ENCODE measurements around the gene PNKD. TPM values are rescaled to one million over a fixed set of nuclear protein-coding genes. Genes with fewer than 3 reads are reported as not detected.

The PNKD gene
- total and polyA plus RNA-seq, 2 experiments from 2014 or later, result 48.7 to 145 TPM

GRCh38 chr2:218267259-218267658, 3.1 kb upstream of the PNKD start:
- peaks cover 7% of the 10 kb centered on the region for H4K20me1 ChIP-seq (ENCODE audit: insufficient read depth, poor library complexity, severe bottlenecking)
- no peak overlapping the region for H3K4me2 ChIP-seq
- no peaks in the 10 kb centered on the region for H3K9me2 ChIP-seq (replicated peaks; ENCODE audit: insufficient read depth)
- no peak for TF ChIP-seq EZH2phosphoT487 (IDR thresholded peaks at IDR 0.05; ENCODE audit: low read depth, severe bottlenecking, unreplicated experiment)
- TF ChIP-seq CTCF (IDR thresholded peaks at IDR 0.05; ENCODE audit: poor library complexity), result no peak
- TF ChIP-seq EZH2 (IDR thresholded peaks at IDR 0.05; ENCODE audit: borderline replicate concordance), result no peak
- no peak for DNase-seq (ENCODE audit: low spot score)
- peaks cover 37% of the 10 kb centered on the region for H3K4me1 ChIP-seq (ENCODE audit: insufficient read depth)
- H3K36me3 ChIP-seq (replicated peaks; ENCODE audit: insufficient read depth, low read depth), result no peaks in the 10 kb centered on the region
- WGBS (ENCODE audit: low lambda C conversion rate, missing lambda C conversion rate), result 96% methylated on average over 6 of the region's 6 CpGs
- no peaks in the 10 kb centered on the region for H3K9me3 ChIP-seq (ENCODE audit: low read depth)
- no peaks in the 10 kb centered on the region for H3K27me3 ChIP-seq
- H3K4me3 ChIP-seq, result no peak overlapping the region
- peaks cover 48% of the 10 kb centered on the region for H3K79me2 ChIP-seq
- no peak overlapping the region for H2AFZ ChIP-seq
- no peak overlapping the region for H3K27ac ChIP-seq

- Histone ChIP-seq H3K27me3 (no peaks in the 10 kb centered on the region), H3K9me3 (ENCODE audit: low read depth) (no peaks in the 10 kb centered on the region), H4K20me1 (ENCODE audit: insufficient read depth, poor library complexity, severe bottlenecking) (peaks cover 7% of the 10 kb centered on the region), H3K4me2 (peak overlapping the region; percentile 94), H2AFZ (no peak overlapping the region), H3K36me3 (replicated peaks; ENCODE audit: insufficient read depth, low read depth) (no peaks in the 10 kb centered on the region), H3K4me1 (ENCODE audit: insufficient read depth) (peaks cover 21% of the 10 kb centered on the region), H3K27ac (peak overlapping the region; percentile 76), H3K9me2 (replicated peaks; ENCODE audit: insufficient read depth) (no peaks in the 10 kb centered on the region), H3K79me2 (peaks cover 43% of the 10 kb centered on the region), H3K4me3 (peak overlapping the region; percentile 17)
- 8% methylated on average over 23 of the region's 23 CpGs for WGBS (ENCODE audit: low lambda C conversion rate, missing lambda C conversion rate)
- peak; percentile 52 for DNase-seq (ENCODE audit: low spot score)
- TF ChIP-seq EZH2phosphoT487 (IDR thresholded peaks at IDR 0.05; ENCODE audit: low read depth, severe bottlenecking, unreplicated experiment), result no peak
Observed at GRCh38 chr2:218270721-218271486, 585 bp downstream of the PNKD start.

- H2AFZ ChIP-seq, result no peak overlapping the region
- H3K9me2 ChIP-seq (replicated peaks; ENCODE audit: insufficient read depth), result no peaks in the 10 kb centered on the region
- H3K4me2 ChIP-seq, result peak overlapping the region; percentile 94
- H3K27ac ChIP-seq, result peak overlapping the region; percentile 76
- peak overlapping the region; percentile 17 for H3K4me3 ChIP-seq
- peaks cover 7% of the 10 kb centered on the region for H4K20me1 ChIP-seq (ENCODE audit: insufficient read depth, poor library complexity, severe bottlenecking)
- no peaks in the 10 kb centered on the region for H3K36me3 ChIP-seq (replicated peaks; ENCODE audit: insufficient read depth, low read depth)
- peaks cover 43% of the 10 kb centered on the region for H3K79me2 ChIP-seq
- H3K9me3 ChIP-seq (ENCODE audit: low read depth), result no peaks in the 10 kb centered on the region
- peak; percentile 38 for DNase-seq (ENCODE audit: low spot score)
- no peaks in the 10 kb centered on the region for H3K27me3 ChIP-seq
- TF ChIP-seq EZH2 (IDR thresholded peaks at IDR 0.05; ENCODE audit: borderline replicate concordance) (no peak), CTCF (IDR thresholded peaks at IDR 0.05; ENCODE audit: poor library complexity) (no peak), EZH2phosphoT487 (IDR thresholded peaks at IDR 0.05; ENCODE audit: low read depth, severe bottlenecking, unreplicated experiment) (no peak)
- peaks cover 21% of the 10 kb centered on the region for H3K4me1 ChIP-seq (ENCODE audit: insufficient read depth)
- WGBS (ENCODE audit: low lambda C conversion rate, missing lambda C conversion rate), result 63% methylated on average over 4 of the region's 4 CpGs
Observed at GRCh38 chr2:218271487-218271797, 1.1 kb downstream of the PNKD start.

GRCh38 chr2:218271865-218272530, 1.7 kb downstream of the PNKD start:
- WGBS (ENCODE audit: low lambda C conversion rate, missing lambda C conversion rate), result 83% methylated on average over 5 of the region's 5 CpGs
- H3K27ac ChIP-seq, result peak overlapping the region; percentile 76
- H3K4me2 ChIP-seq, result peak overlapping the region; percentile 94
- TF ChIP-seq EZH2 (IDR thresholded peaks at IDR 0.05; ENCODE audit: borderline replicate concordance), result no peak
- no peak for TF ChIP-seq CTCF (IDR thresholded peaks at IDR 0.05; ENCODE audit: poor library complexity)
- no peak for TF ChIP-seq EZH2phosphoT487 (IDR thresholded peaks at IDR 0.05; ENCODE audit: low read depth, severe bottlenecking, unreplicated experiment)
- H3K36me3 ChIP-seq (replicated peaks; ENCODE audit: insufficient read depth, low read depth), result no peaks in the 10 kb centered on the region
- peaks cover 7% of the 10 kb centered on the region for H4K20me1 ChIP-seq (ENCODE audit: insufficient read depth, poor library complexity, severe bottlenecking)
- H2AFZ ChIP-seq, result no peak overlapping the region
- H3K27me3 ChIP-seq, result no peaks in the 10 kb centered on the region
- H3K4me1 ChIP-seq (ENCODE audit: insufficient read depth), result peaks cover 21% of the 10 kb centered on the region
- no peaks in the 10 kb centered on the region for H3K9me3 ChIP-seq (ENCODE audit: low read depth)
- H3K9me2 ChIP-seq (replicated peaks; ENCODE audit: insufficient read depth), result no peaks in the 10 kb centered on the region
- no peak overlapping the region for H3K4me3 ChIP-seq
- DNase-seq (ENCODE audit: low spot score), result no peak
- peaks cover 43% of the 10 kb centered on the region for H3K79me2 ChIP-seq

All from hepatocyte (in vitro differentiated cells).